ENCODE measurements around the gene SULF2. TPM values are rescaled to one million over a fixed set of nuclear protein-coding genes. Genes with fewer than 3 reads are reported as not detected.

Gene SULF2
- total and polyA plus RNA-seq, 3 donors from 2014 or later = 61.5 to 117 (median 95.6) TPM

- Histone ChIP-seq H3K4me3 (no peak overlapping the region), H3K4me1 (peaks cover 7% of the 10 kb centered on the region), H3K36me3 (ENCODE audit: low read depth, missing control alignments) (no peaks in the 10 kb centered on the region), H3K27me3 (no peaks in the 10 kb centered on the region), H3K27ac (no peak overlapping the region), H3K9me3 (no peaks in the 10 kb centered on the region)
- intact Hi-C loops (cut with DNase I; ENCODE audit: low total_unique reads) = no loop called here
- 87 to 88% methylated on average over 4 of the region's 4 CpGs for WGBS, 2 donors
- no peak for DNase-seq
- TF ChIP-seq CTCF (IDR thresholded peaks at IDR 0.05) (no peak), POLR2A (IDR thresholded peaks at IDR 0.05) (no peak)
These were observed 142.7 kb downstream of the SULF2 start for GRCh38 chr20:47642624-47643023.

- Histone ChIP-seq H3K4me1 (peaks cover 7% of the 10 kb centered on the region), H3K36me3 (ENCODE audit: low read depth, missing control alignments) (no peaks in the 10 kb centered on the region), H3K4me3 (no peak overlapping the region), H3K27me3 (no peaks in the 10 kb centered on the region), H3K9me3 (no peaks in the 10 kb centered on the region), H3K27ac (no peak overlapping the region)
- 87 to 96% methylated on average over 4 of the region's 4 CpGs for WGBS, 2 donors
- intact Hi-C loops (cut with DNase I; ENCODE audit: low total_unique reads) = no loop called here
- TF ChIP-seq POLR2A (IDR thresholded peaks at IDR 0.05) (no peak), CTCF (IDR thresholded peaks at IDR 0.05) (no peak)
- DNase-seq = no peak
These were observed 143.2 kb downstream of the SULF2 start for GRCh38 chr20:47642118-47642517.

- no peaks in the 10 kb centered on the region for H3K4me1 ChIP-seq
- TF ChIP-seq POLR2A (IDR thresholded peaks at IDR 0.05) (no peak), CTCF (IDR thresholded peaks at IDR 0.05) (no peak)
- no peaks in the 10 kb centered on the region for H3K27me3 ChIP-seq
- intact Hi-C loops (cut with DNase I; ENCODE audit: low total_unique reads) = no loop called here
- no peak for DNase-seq
- H3K9me3 ChIP-seq = no peaks in the 10 kb centered on the region
- H3K27ac ChIP-seq = no peak overlapping the region
- 57 to 71% methylated on average over 4 of the region's 4 CpGs for WGBS, 2 donors
- no peak overlapping the region for H3K4me3 ChIP-seq
- no peaks in the 10 kb centered on the region for H3K36me3 ChIP-seq (ENCODE audit: low read depth, missing control alignments)
These were observed 146.4 kb downstream of the SULF2 start for GRCh38 chr20:47638851-47639250.

- Histone ChIP-seq H3K27me3 (no peaks in the 10 kb centered on the region), H3K4me1 (no peaks in the 10 kb centered on the region), H3K9me3 (no peaks in the 10 kb centered on the region), H3K27ac (no peak overlapping the region), H3K4me3 (no peak overlapping the region), H3K36me3 (ENCODE audit: low read depth, missing control alignments) (no peaks in the 10 kb centered on the region)
- WGBS, 2 donors = 96 to 98% methylated on average over 4 of the region's 4 CpGs
- DNase-seq = no peak
- intact Hi-C loops (cut with DNase I; ENCODE audit: low total_unique reads) = no loop called here
- TF ChIP-seq POLR2A (IDR thresholded peaks at IDR 0.05) (no peak), CTCF (IDR thresholded peaks at IDR 0.05) (no peak)
These were observed 150.0 kb downstream of the SULF2 start for GRCh38 chr20:47635256-47635655.

GRCh38 chr20:47631078-47631477, 154.2 kb downstream of the SULF2 start:
- H3K27ac ChIP-seq = no peak overlapping the region
- intact Hi-C loops (cut with DNase I; ENCODE audit: low total_unique reads) = no loop called here
- H3K36me3 ChIP-seq (ENCODE audit: low read depth, missing control alignments) = no peaks in the 10 kb centered on the region
- H3K9me3 ChIP-seq = no peaks in the 10 kb centered on the region
- no peaks in the 10 kb centered on the region for H3K27me3 ChIP-seq
- DNase-seq = no peak
- TF ChIP-seq POLR2A (IDR thresholded peaks at IDR 0.05) (no peak), CTCF (IDR thresholded peaks at IDR 0.05) (no peak)
- no peak overlapping the region for H3K4me3 ChIP-seq
- no peaks in the 10 kb centered on the region for H3K4me1 ChIP-seq

Data from testis (tissue), 3 donors.